GM19193 (cell line): Measurements from ENCODE around the gene PSME3IP1.

Experiments
- POLR2A ChIP-seq: IDR thresholded peaks from 4 replicates; pipeline ENCODE4 v1.6.1; 2011; ENCODE audit not compliant: insufficient read depth, insufficient read length; ENCODE audit errors: extremely low read depth

Gene PSME3IP1

GRCh38 chr16:57179215-57179828 is 6.5 kb downstream of the PSME3IP1 start:
- no peak for TF ChIP-seq POLR2A

GRCh38 chr16:57178793-57179212 is 7.0 kb downstream of the PSME3IP1 start:
- TF ChIP-seq POLR2A: no peak

- no peak for TF ChIP-seq POLR2A
Observed at GRCh38 chr16:57178196-57178595, 7.6 kb downstream of the PSME3IP1 start.

GRCh38 chr16:57175896-57176295 is 9.9 kb downstream of the PSME3IP1 start:
- TF ChIP-seq POLR2A: no peak

GRCh38 chr16:57172721-57173290 is 13.0 kb downstream of the PSME3IP1 start:
- TF ChIP-seq POLR2A: no peak

GRCh38 chr16:57169327-57169726 is 16.5 kb downstream of the PSME3IP1 start:
- no peak for TF ChIP-seq POLR2A

- no peak for TF ChIP-seq POLR2A
Observed at GRCh38 chr16:57167953-57168352, 17.9 kb downstream of the PSME3IP1 start.

- no peak for TF ChIP-seq POLR2A
Observed at GRCh38 chr16:57167538-57167937, 18.3 kb downstream of the PSME3IP1 start.

GRCh38 chr16:57166951-57167350 is 18.9 kb downstream of the PSME3IP1 start:
- no peak for TF ChIP-seq POLR2A

GRCh38 chr16:57166451-57166850 is 19.4 kb downstream of the PSME3IP1 start:
- no peak for TF ChIP-seq POLR2A

GRCh38 chr16:57165938-57166337 is 19.9 kb downstream of the PSME3IP1 start:
- no peak for TF ChIP-seq POLR2A

GRCh38 chr16:57165483-57165882 is 20.4 kb downstream of the PSME3IP1 start:
- TF ChIP-seq POLR2A: no peak

GRCh38 chr16:57163842-57164241 is 22.0 kb downstream of the PSME3IP1 start:
- no peak for TF ChIP-seq POLR2A

- TF ChIP-seq POLR2A: no peak
Observed at GRCh38 chr16:57159447-57159846, 26.4 kb downstream of the PSME3IP1 start.

GRCh38 chr16:57157533-57157932 is 28.3 kb downstream of the PSME3IP1 start:
- TF ChIP-seq POLR2A: no peak

- no peak for TF ChIP-seq POLR2A
Observed at GRCh38 chr16:57156351-57156703, 29.5 kb downstream of the PSME3IP1 start.
